Middle frontal gyrus (tissue), 1 donor: ENCODE data around the gene VTCN1.

Experiments used
- DNase-seq: peaks from one replicate; pipeline ENCODE4 v3.0.0-alpha.2; 2015; ENCODE audit warnings: low spot score; ENCODE audit errors: extremely low spot score

VTCN1 gene

DNA sequence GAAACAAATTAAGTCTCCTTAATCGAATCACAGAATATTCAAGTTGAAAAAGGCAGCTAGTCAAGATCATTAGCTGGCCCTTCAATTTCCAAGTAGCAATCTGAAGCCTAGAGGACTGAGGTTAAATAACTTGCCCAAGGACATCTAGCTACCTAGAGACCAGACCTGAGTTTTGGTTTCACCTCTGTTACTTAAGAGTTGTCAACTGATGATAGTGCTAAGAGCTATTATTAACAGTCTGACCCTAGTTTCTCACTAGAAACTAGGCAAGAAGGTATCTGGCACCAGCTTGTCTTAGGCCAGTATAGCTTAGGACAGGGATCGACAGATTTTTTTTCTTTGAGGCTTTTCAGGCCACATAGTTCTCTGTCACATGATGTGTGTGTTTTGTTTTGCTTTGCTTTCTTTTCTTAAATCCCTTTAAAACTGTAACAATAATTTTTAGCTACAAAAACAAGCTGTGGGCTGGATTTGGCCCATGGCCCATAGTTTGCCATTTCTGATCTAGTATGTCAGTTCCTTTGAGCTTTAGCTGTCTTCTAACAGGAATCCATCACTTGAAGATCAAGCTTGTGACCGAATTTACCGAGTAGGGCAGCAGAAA lies 112.3 kb downstream of the VTCN1 start:
- no peak for DNase-seq

- no peak for DNase-seq
Observed at GRCh38 chr1:117097443-117097842, 113.3 kb downstream of the VTCN1 start.

GRCh38 chr1:117096951-117097408 lies 113.7 kb downstream of the VTCN1 start:
- DNase-seq: no peak

- DNase-seq: no peak
Observed at GRCh38 chr1:117094841-117095604, 115.7 kb downstream of the VTCN1 start.

DNA sequence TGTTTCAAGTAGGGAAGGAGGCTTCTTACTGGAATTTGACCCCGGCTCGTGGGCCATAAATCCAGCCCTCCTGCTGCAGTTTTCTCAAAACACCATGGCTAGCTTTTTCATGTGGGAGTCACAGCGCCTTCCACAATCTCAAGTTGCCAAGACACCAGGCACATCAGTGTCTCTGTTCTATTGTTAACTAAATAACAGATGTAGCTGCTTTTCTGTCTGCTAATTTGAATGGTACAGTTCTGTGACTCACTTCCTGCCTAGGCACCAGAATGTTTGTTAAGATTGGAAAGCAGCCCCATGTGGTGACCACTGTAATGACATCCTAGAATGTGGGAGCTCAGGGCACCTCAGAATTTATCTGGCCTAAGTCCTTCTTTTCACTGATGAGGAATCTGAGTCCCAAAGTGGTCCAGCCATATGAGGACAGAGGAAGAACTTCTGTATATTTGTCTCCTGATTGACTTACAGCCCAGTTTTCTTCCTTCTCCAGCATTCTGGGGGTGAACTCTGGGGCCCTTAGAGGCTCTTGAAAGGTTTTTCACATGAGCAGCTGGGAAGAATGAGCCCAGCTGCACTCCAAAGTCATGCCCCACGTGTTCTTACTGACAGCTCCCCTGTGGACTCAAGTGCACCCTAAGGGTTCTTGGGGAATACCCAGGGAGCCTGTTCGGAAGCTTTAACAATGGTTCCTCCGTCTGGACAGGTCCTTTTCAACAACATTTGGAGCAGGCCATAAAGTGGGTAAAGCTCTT lies 116.7 kb downstream of the VTCN1 start:
- peak; percentile 24 for DNase-seq
